Omental fat pad (tissue), 4 donors: Measurements from ENCODE around the gene FIZ1. TPM values are rescaled to one million over a fixed set of nuclear protein-coding genes. Genes with fewer than 3 reads are reported as not detected.
A peak's percentile ranks its signal among the peaks of the same experiment; 100 is the strongest.

Experiments
- ATAC-seq: fragments of 150-250 bp; one replicate; pipeline ENCODE4 v1.9.1; 2016; ENCODE audit warnings: mild to moderate bottlenecking, moderate library complexity; ENCODE audit not compliant: low FRiP score
- DNase-seq: peaks from one replicate; pipeline ENCODE4 v3.0.0-alpha.2; 2019; ENCODE audit warnings: low spot score
- CTCF ChIP-seq, 3 donors: fragments of 450-650 bp; IDR thresholded peaks; one replicate each; pipeline ENCODE4 v1.5.1; 2016 to 2017; ENCODE audit warnings: antibody characterized with exemption in 3 of 3, mild to moderate bottlenecking in 3 of 3, moderate library complexity in 2 of 3
- total RNA-seq, 4 donors: library from RNA; depleted of rRNA; stranded (reverse); fragments of >200 nt; gene quantifications; one replicate each; pipeline ENCODE4 v1.1.0, GENCODE V29; 2016

Gene FIZ1
- total RNA-seq, 4 donors from 2014 or later = 4.2 to 7.1 (median 5.0) TPM

DNA sequence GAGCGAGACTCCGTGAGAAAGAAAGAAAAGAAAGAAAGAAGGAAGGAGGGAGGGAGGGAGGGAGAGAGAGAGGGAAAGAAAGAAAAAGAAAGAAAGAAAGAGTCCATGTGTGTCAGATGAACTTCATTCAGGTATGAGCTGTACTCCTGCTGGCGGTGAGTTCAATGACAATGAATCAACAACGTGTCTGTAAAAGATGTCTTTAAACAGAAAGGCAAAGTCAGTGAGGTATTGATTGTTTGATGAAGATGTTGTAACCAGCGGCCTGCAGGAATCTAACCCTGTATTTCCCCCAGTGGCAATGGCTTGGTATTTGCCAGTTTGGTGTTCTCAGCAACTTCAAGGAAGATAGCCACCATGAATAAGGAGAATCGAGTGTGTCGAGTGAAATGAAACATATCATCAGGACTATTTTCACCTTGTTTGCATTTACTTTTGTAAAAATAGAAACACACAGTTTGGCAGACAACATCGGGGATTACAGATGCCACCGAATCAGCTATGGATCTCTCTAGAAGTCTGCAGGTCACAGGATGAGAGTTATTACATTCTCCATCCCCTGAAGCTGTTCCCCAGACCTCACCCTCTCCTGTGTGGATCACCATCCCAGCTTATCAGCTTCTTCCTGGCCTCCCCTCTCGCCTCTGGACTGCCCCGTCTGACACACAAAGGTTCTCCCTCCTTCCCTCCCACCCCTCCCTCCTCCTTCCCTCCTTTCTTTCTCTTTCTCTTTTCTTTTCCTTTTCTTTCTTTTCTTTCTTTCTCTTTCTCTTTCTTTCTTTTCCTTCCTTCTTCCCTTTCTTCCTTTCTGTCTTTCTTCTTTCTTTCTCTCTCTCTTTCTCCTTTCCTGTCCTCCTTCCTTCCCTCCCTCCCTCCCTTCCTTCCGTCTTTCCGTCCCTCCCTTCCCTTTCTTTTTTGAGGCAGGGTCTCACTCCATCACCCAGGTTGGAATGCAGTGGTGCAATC, 45.8 kb downstream of the FIZ1 start:
- no peak for ATAC-seq
- no peak for TF ChIP-seq CTCF (IDR thresholded peaks at IDR 0.05)
- no peak for DNase-seq

- no peak for DNase-seq
- ATAC-seq = no peak
- no peak for TF ChIP-seq CTCF (IDR thresholded peaks at IDR 0.05)
Measured at GRCh38 chr19:55552620-55553019, 46.7 kb downstream of the FIZ1 start.

DNA sequence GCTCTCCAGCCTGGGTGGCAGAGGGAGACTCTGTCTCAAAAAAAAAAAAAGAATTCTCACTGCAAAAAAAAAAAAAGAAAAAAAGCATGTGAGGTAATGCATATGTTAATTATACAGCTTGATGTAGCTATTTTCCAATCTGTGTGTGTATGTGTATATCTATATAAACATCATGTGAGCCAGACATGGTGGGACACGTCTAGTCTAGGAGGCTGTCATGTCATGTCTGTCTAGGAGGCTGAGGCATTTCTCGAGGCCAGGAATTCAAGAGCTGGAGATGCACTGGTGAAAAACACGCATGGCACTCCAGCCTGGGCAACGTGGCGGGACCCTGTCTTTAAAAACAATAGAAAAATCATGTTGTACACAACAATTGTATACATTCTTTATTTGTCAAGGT, 47.1 kb downstream of the FIZ1 start:
- TF ChIP-seq CTCF (IDR thresholded peaks at IDR 0.05) = no peak
- ATAC-seq = no peak
- no peak for DNase-seq

DNA sequence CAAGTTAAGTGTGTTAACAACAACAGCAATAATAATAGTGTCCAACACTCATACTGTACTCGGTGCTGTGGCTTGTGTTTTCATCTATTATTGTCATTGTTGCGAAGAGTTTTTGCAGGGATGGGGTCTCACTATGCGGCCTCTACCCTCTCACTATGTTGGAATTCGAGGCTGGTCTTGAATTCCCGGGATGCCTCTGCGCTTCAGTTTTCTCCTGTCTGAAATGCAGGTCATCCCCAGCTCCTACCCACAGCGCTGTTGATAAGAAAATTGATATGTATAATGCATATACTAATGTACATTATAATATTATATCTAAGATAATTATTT, 49.0 kb downstream of the FIZ1 start:
- DNase-seq (no peak), ATAC-seq (no peak)
- no peak for TF ChIP-seq CTCF (IDR thresholded peaks at IDR 0.05)

DNA sequence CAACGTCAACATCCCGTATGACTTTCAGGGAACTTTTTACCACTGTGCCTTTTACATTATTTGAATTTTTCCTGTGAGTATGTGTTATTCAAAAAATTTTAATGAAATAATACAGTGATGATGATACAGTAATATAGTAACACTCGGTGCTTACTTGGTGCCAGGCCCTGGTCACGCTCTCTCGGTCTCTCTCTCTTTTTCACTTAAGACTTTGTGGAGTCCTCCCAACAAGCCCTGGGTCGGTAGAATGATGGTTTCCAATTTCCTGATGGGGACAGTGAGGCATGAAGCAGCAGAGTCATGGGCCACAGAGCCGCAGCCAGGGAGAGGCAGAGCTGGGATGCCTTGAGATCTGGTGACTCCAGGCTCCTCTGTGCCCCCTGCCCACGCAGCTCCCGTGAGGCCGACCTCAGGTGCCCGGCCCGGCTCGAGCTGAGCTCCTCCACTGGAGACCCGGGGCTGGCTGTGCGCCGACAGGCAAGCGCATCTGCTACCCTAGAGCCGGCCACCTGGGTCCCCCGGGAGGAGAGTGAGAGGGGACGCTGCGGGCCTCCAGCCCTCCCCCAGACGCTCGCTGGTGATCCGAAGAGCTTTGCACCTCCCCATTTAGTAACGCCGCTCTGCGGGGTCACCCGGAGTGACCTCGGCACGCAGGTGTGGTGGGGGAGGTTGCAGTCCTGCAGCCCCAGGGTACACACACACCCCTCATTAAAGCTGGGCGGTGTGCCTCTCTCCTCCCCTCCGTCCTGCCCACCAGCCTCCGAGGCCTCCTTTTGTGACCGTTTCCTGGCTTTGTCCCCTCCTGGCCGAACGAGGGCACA, 49.6 kb downstream of the FIZ1 start:
- DNase-seq = no peak
- no peak for ATAC-seq
- no peak for TF ChIP-seq CTCF (IDR thresholded peaks at IDR 0.05)

DNA sequence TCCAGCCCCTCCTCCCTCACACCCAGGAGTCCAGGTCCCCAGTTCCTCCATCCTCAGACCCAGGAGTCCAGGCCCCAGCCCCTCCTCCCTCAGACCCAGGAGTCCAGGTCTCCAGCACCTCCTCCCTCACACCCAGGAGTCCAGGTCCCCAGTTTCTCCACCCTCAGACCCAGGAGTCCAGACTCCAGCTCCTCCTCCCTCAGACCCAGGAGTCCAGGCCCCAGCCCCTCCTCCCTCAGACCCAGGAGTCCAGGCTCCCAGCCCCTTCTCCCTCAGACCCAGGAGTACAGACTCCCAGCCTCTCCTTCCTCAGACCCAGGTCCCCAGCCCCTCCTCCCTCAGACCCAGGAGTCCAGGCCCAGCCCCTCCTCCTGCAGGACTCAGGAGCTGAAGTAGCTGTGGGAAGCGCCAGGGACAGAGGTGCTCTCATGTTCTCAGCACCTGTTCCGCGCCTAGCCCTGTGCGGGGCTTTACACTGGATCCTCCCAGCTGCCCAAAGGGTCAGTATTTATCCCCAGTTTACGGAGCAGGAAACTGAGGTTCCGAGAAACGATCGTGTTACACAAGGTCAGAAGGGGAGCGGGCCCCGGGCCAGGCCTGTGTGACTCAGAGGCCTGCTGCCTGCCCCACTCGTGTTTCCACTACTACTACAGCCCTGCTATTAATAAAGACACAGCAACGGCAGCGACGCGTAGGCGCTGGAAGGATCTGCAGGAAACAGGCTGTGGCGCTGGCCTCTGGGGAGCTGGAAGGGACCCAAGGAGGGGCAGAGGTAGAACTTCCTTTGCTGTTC, 52.3 kb downstream of the FIZ1 start:
- ATAC-seq (peak; percentile 87), DNase-seq (peak; percentile 66)
- TF ChIP-seq CTCF (IDR thresholded peaks at IDR 0.05) = no peak
